GM19438 (cell line): ENCODE measurements around the gene HDAC6.
"Not testable (repeated sequence)": the region's sequence is repeated elsewhere in the genome, so short reads cannot be mapped to it uniquely, and the experiment has no call there.

ENCODE experiments used
- ATAC-seq: cut with Tn5 transposase; IDR thresholded peaks from one replicate; pipeline ENCODE4 v1.9.1; 2021; ENCODE audit warnings: low read depth; ENCODE audit not compliant: unreplicated experiment

HDAC6 gene

GRCh38 chrX:48789366-48790220, 12.3 kb upstream of the HDAC6 start:
- no peak for ATAC-seq

DNA sequence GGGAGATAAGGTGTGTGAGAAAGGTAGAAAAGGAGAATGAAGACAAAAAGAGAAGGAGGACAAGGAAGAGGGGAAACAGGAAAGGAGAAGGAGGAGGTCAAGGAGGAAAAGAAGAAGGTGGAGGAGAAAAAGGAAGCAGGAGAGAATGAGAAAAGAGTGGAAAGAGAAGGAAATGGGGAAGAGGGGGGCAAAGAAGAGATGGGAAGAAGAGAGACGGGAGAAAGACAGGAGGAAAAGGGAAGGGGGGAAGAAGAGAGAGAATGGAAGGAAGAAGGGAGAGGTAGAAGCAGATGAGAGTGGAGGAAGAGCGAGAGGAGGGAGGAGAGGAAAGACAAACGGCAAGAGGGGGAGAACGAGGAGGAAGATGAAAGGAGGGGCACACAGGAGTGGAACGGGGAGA, 11.4 kb upstream of the HDAC6 start:
- ATAC-seq = no peak

DNA sequence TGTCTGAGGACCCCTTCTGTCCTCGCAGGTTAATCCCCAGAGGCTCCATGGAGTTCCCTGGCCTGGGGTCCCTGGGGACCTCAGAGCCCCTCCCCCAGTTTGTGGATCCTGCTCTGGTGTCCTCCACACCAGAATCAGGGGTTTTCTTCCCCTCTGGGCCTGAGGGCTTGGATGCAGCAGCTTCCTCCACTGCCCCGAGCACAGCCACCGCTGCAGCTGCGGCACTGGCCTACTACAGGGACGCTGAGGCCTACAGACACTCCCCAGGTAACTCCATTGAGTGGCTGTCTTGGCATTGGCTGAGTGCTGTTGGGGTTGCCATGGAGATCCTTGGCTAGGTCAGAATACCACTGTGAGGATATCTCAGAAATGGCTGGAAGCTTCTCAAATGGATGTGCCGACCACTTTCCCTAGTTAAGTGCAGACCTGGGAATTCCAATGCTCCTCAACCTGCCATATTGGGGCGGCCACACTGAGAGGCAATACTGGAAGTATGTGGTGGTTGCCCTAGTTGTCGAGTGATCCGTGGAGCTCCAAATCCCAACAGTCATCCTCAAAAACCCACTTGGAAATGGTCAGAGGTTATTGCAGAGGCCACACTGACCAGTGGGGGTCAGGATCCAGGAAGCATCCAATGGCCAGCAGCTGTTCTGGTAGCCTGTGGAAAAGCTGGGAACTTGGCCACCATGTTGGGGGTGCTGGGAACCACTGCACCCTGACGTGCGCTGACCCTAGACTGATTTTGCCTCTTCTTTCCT, 10.6 kb upstream of the HDAC6 start:
- no peak for ATAC-seq

- no peak for ATAC-seq
Measured at GRCh38 chrX:48792219-48792618, 9.6 kb upstream of the HDAC6 start.

DNA sequence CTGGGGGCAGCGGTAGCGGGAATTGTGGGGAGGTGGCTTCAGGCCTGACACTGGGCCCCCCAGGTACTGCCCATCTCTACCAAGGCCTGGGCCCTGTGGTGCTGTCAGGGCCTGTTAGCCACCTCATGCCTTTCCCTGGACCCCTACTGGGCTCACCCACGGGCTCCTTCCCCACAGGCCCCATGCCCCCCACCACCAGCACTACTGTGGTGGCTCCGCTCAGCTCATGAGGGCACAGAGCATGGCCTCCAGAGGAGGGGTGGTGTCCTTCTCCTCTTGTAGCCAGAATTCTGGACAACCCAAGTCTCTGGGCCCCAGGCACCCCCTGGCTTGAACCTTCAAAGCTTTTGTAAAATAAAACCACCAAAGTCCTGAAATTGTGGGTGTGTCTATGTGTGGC, 7.9 kb upstream of the HDAC6 start:
- no peak for ATAC-seq

GRCh38 chrX:48794340-48794910, 7.4 kb upstream of the HDAC6 start:
- ATAC-seq = no peak

DNA sequence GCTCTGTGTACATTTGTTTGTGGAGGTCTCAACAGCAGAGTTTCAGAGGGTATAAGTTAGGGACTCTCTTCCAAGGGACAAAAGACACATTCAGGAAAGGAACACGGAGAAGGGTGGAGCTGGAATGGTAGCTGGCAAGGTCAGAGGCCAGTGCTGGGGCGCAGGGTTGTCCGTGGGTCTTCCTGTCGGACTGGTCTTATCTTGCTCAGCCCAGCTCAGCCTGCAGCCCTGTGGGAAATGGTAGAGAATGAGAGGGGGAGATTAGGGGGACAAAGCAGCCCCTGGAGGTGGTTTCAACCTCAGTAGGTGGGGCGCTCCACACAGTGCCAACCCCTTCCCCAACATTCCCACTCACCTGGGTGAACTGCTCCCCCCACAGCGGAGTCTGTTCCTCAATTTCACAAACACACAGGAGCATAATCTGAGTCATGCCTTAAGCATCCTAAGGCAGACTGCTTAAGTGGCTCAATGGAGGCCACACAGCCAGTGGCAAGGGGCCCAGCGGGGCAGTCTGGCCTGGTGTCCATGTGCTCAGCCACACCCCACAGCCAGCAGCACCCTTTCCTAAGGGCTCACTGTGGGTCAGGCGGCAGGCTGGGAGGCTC, 6.9 kb upstream of the HDAC6 start:
- ATAC-seq = no peak

DNA sequence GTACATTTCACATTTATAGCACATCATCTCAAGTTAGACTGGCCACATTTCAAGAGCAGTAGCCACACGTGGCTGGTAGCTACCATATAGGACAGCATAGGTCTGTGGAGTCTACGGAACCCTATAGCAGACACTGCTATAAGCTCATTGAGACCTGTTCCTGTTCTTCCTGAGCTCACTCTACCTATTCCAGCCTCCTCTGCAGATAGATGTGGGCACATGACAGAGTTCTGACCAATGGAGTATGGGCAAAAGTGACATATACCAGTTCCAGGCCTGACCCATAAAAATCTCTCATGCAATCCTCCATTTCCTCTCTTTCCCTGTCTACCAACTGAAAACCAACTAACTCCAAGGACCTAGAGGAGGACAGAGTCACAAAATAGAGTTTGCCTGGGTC, 3.5 kb upstream of the HDAC6 start:
- no peak for ATAC-seq

GRCh38 chrX:48800574-48801279, 1.1 kb upstream of the HDAC6 start:
- no peak for ATAC-seq

- ATAC-seq = peak; percentile 47
Measured at GRCh38 chrX:48802089-48802904, 430 bp downstream of the HDAC6 start.

DNA sequence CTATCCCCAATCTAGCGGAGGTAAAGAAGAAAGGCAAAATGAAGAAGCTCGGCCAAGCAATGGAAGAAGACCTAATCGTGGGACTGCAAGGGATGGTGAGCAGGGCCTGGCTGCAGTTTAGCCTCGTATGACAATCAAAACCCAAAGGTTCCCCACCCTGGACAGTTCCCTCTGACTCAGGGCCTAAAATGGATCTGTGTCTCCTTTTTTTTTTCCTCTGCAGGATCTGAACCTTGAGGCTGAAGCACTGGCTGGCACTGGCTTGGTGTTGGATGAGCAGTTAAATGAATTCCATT, 986 bp downstream of the HDAC6 start:
- ATAC-seq = no peak

DNA sequence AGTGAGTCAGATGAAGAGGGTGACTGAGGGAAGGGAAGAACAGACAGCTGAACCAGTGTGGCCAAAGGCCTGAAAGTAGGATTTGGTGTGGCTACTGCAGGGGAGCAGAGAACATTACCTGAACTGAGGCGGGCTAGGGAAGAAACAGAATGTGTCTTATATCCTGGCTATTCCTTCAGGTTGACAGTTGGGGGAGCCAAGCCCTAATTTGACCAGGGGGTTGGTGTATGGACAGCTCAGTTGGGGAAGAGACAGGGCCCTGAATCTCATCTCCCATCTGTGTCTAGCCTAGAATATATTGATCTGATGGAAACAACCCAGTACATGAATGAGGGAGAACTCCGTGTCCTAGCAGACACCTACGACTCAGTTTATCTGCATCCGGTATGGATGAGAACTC, 4.2 kb downstream of the HDAC6 start:
- no peak for ATAC-seq

DNA sequence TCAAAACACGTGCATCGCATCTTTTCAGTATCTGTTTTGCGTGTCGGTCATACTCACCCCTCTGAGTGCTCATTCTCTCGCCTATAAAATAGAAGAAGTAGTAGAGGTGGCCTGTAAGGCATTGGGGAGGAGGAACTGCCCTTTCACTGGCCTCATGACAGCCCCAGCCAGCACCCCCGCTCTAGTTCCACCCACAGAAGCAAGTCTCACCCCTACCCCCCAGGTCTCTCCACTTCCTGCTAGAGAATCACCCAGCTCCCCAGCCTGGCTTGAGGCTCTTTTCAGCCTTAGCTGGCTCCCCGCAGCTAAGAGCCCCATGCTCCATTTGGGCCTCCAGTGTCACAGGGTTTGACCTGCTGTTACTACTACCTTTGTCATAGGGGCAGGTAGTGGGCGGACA, 11.8 kb downstream of the HDAC6 start:
- no peak for ATAC-seq

GRCh38 chrX:48814722-48815121, 12.9 kb downstream of the HDAC6 start:
- no peak for ATAC-seq

DNA sequence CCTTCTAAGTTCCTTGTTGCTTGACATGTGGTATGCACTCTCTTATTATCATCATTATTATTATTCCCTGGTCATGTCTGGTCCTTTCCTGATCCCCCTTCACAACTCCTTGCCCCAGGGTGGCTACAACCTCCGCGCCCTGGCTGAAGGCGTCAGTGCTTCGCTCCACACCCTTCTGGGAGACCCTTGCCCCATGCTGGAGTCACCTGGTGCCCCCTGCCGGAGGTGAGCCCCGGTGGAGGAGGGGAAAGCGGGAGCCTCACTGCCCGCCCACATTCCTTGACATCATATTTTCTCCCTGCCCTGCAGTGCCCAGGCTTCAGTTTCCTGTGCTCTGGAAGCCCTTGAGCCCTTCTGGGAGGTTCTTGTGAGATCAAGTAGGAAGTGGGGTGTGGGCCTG, 13.4 kb downstream of the HDAC6 start:
- no peak for ATAC-seq

DNA sequence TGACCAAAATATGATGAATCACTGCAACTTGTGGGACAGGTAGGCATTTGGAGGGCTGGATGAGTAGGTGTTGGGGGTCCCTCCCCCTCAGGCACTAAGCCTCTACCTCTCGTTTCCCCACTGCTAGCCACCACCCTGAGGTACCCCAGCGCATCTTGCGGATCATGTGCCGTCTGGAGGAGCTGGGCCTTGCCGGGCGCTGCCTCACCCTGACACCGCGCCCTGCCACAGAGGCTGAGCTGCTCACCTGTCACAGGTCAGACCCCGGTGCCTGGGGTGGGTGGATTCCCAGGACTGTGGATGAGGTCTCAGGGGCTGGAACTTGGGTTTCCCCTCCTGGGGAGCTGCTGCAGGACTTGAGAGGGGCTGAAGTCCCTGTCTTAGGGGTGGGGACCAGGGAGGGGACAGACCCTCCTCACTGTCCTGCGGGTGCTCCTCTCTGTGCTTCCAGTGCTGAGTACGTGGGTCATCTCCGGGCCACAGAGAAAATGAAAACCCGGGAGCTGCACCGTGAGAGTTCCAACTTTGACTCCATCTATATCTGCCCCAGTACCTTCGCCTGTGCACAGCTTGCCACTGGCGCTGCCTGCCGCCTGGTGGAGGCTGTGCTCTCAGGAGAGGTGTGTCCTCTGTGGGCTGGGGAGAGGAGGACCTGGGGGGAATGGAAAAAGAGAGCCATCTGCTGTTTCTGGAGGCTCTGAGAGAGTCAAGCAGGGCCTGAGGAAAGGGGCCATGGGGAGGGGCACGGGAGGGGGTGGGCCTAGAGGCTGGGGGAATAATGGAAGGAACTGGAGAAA, 14.3 kb downstream of the HDAC6 start:
- no peak for ATAC-seq

DNA sequence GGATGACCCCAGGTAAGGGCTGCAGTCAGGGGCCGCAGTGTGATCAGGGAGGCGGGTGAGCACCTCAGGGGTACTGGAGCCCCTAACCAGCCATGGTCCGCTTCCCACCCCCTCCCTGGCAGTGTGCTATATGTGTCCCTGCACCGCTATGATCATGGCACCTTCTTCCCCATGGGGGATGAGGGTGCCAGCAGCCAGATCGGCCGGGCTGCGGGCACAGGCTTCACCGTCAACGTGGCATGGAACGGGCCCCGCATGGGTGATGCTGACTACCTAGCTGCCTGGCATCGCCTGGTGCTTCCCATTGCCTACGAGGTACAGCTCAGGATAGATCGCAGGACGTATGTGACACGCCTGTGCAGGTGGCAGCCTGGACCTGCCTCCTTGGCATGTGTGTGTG, 16.2 kb downstream of the HDAC6 start:
- no peak for ATAC-seq

DNA sequence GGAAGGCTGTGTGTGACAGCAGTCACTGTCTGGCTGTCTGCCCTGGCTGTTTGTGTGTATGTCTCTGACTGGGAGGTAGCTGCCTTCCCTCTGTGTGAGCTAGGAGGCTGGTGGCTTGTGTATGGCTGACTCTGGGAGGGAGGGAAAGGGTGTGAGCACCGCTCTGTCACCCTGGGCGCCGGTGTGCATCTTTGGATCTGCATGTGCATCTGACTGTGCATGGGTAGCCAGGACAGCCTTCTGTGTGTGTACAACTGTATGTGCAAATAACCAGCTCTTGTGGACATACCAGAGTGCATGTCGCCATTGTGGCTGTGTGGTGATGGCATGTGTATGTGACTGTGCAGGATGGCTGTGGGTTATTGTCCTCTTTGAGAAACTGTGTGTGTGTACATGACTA, 17.0 kb downstream of the HDAC6 start:
- no peak for ATAC-seq

GRCh38 chrX:48819394-48819793, 17.5 kb downstream of the HDAC6 start:
- not testable (repeated sequence) for ATAC-seq
